ENCODE measurements around the gene CALCOCO1.

DNA sequence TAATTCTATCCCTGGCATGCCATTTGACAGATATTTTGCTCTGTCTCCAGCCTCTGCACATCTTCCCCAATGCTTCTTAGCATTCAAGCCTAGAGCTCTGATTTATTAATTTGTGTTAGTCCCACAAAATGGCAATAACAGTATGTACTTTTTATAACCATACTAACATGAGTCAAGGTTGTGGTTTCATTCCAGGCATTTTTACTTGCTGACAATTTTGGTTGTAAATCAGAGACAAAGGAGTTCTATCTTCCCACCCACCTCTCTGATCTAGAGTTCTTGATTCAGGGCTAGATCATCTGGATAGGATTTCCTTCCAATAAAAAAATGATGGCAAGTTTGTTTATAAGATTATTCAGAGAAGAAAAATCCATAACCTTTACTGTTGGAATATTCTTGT lies 43.0 kb upstream of the CALCOCO1 start:
- TF ChIP-seq GATA2 (IDR thresholded peaks at IDR 0.05; ENCODE audit: low read depth, low read length) (no peak), GATA3 (IDR thresholded peaks at IDR 0.05; ENCODE audit: low read depth, low read length) (no peak)
